Activated CD4-positive, alpha-beta T cell treated with anti-CD3 and anti-CD28 coated beads, Interleukin-2, amount 10 ng/mL, durations not matched to agents 7 days and 5 days (primary cell): Measurements from ENCODE around the gene ZNF692. TPM values are rescaled to one million over a fixed set of nuclear protein-coding genes. Genes with fewer than 3 reads are reported as not detected.

Experiments
- CTCF ChIA-PET: fragments of 350-600 bp; sonication (Branson Sonifier 250); formaldehyde crosslinking; loops from one replicate; lab custom pipeline; 2021; ENCODE audit warnings: antibody characterized with exemption; lab: Charles Lee
- POLR2A ChIA-PET: fragments of 350-600 bp; sonication (Branson Sonifier 250); formaldehyde crosslinking; loops from one replicate; lab custom pipeline; 2021; ENCODE audit warnings: antibody characterized with exemption; lab: Charles Lee
- DNase-seq: peaks from one replicate; pipeline ENCODE4 v3.0.0-alpha.2; 2020
- H3K27ac Mint-ChIP-seq: one replicate; pipeline ENCODE4 v1.8.0; 2021; ENCODE audit warnings: mild to moderate bottlenecking, moderate library complexity, mixed read lengths
- H3K27me3 Mint-ChIP-seq: one replicate; pipeline ENCODE4 v1.8.0; 2021; ENCODE audit warnings: mixed read lengths
- H3K36me3 Mint-ChIP-seq: one replicate; pipeline ENCODE4 v1.8.0; 2021; ENCODE audit warnings: low read depth, mixed read lengths
- H3K4me1 Mint-ChIP-seq: one replicate; pipeline ENCODE4 v1.8.0; 2021; ENCODE audit warnings: mixed read lengths
- H3K4me3 Mint-ChIP-seq: one replicate; pipeline ENCODE4 v1.8.0; 2021; ENCODE audit warnings: mild to moderate bottlenecking, moderate library complexity, mixed read lengths
- H3K9me3 Mint-ChIP-seq: one replicate; pipeline ENCODE4 v1.8.0; 2021; ENCODE audit warnings: mixed read lengths
- total RNA-seq, 2 experiments: library from RNA; stranded (reverse); gene quantifications; one replicate each; pipeline ENCODE4 v1.2.3, GENCODE V29; 2021

Gene ZNF692
- total RNA-seq, 2 experiments from 2014 or later: 55.5 to 57.6 TPM

DNA sequence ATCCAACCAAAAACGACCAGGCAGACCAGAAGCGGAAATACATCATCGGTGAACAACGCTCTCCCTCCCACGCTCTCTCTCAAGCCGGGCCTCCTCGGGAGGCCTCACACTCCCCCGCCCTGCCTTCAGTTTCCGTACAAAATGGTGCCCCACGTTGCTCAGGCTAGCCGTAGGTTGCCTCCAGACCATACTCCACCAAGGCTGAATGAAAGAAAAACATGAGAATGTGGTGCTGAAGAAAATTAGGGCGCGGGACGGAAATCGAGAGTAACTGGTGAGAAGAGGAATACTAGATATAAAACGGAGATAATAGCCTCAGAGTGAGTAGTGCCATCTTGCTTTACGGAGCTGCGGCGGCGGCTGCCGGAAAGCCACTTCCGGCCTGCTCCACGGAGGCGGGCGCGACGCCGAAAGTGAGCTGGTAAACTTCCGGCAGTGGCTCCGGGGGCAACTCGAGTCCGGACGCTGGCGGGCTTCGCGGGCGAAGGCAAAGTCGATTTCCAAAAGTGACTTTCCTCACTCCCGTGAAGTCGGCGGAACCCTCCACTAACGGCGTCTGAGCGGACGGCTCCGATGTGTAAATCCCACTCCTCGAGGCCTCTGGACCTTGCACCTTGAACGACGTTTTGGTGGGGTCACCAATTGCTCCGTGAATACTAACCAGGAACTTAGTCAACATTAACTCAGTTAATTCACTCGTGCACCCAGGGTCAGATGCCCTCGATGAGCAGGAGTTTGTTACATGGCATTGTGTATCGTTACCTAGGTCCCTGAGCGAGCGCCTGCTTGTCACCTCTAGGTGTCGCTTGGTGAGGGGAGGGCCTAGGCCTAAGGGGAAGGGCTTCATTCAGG lies 32.8 kb downstream of the ZNF692 start, which contains the start of gene SH3BP5L:
Gene SH3BP5L (minus strand): TSS at position 7 of the 852 bp plus-strand sequence. CDS start 980 bp downstream, outside the sequence.
- CTCF ChIA-PET: interaction anchor here (0.7 to 3.6 kb wide), 10 partner anchors 8 to 80 kb away, joined by 3 to 41 read pairs (median 4); partner anchors contain the start of genes PGBD2, ZNF672 and ZNF692
- peak; percentile 94 for DNase-seq
- Mint-ChIP-seq H3K36me3 (peaks cover 17% of the 10 kb centered on the region), H3K27ac (peak within 1 kb of the TSS; percentile 98), H3K4me1 (peaks cover 48% of the 10 kb centered on the region), H3K9me3 (no peaks in the 10 kb centered on the region), H3K4me3 (peak within 1 kb of the TSS; percentile 90), H3K27me3 (peaks cover 2% of the 10 kb centered on the region)
- POLR2A ChIA-PET: interaction anchor here (2.0 kb wide), 1 partner anchor 12 kb away, joined by 6 read pairs; the partner anchor contains the start of gene ZNF672

DNA sequence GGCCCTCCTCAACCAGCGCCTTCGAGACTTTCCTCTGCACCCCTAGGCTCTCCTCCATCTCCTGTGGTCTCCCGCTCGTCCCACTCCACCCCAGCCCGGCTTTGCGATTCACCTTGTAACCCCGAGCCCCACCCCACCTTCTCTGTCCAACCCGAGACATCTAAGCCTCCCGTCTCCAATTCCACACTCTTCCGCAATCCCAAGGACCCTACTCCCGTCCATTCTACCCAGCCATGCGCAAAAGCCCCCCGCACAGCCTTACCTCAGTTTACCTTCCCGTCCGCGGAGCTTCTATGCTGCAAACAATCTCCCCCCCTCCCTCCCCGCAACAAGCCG lies 33.3 kb downstream of the ZNF692 start:
- H3K27ac Mint-ChIP-seq: peak overlapping the region; percentile 98
- POLR2A ChIA-PET: interaction anchor here (2.0 kb wide), 1 partner anchor 13 kb away, joined by 6 read pairs; the partner anchor contains the start of gene ZNF672
- H3K9me3 Mint-ChIP-seq: no peaks in the 10 kb centered on the region
- H3K4me3 Mint-ChIP-seq: peak overlapping the region; percentile 90
- H3K27me3 Mint-ChIP-seq: no peaks in the 10 kb centered on the region
- CTCF ChIA-PET: interaction anchor here (0.7 to 3.6 kb wide), 11 partner anchors 9 to 81 kb away, joined by 3 to 41 read pairs (median 3); partner anchors contain the start of genes PGBD2, ZNF672 and ZNF692
- no peak for DNase-seq
- peaks cover 17% of the 10 kb centered on the region for H3K36me3 Mint-ChIP-seq
- H3K4me1 Mint-ChIP-seq: peaks cover 53% of the 10 kb centered on the region

DNA sequence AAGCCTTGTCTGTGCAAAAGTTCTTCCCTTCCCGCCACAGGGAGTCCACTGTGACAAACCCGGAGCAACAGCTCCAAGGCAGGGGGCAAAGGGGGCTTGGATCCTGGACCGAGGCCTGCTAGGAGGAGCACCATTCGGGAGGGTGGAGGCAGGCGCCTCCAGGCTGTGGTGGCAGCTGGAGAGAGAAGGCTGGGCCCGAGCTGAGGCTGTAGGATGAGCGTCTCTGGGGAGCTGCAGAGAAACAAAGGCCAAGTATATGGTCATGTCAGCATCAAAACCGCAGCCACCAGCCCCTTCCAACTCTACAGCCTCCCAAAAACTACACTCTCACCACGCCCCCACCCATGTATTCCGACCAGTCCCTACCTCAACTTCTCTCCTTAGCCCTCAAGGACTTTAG lies 33.7 kb downstream of the ZNF692 start:
- H3K27ac Mint-ChIP-seq: peak overlapping the region; percentile 98
- POLR2A ChIA-PET: interaction anchor here (2.0 kb wide), 1 partner anchor 13 kb away, joined by 6 read pairs; the partner anchor contains the start of gene ZNF672
- CTCF ChIA-PET: interaction anchor here (1.3 to 3.6 kb wide), 5 partner anchors 9 to 34 kb away, joined by 3 to 41 read pairs (median 6); partner anchors contain the start of genes ZNF672 and ZNF692
- peaks cover 56% of the 10 kb centered on the region for H3K4me1 Mint-ChIP-seq
- H3K4me3 Mint-ChIP-seq: peak overlapping the region; percentile 90
- peaks cover 19% of the 10 kb centered on the region for H3K36me3 Mint-ChIP-seq
- H3K27me3 Mint-ChIP-seq: no peaks in the 10 kb centered on the region
- no peak for DNase-seq
- H3K9me3 Mint-ChIP-seq: no peaks in the 10 kb centered on the region

DNA sequence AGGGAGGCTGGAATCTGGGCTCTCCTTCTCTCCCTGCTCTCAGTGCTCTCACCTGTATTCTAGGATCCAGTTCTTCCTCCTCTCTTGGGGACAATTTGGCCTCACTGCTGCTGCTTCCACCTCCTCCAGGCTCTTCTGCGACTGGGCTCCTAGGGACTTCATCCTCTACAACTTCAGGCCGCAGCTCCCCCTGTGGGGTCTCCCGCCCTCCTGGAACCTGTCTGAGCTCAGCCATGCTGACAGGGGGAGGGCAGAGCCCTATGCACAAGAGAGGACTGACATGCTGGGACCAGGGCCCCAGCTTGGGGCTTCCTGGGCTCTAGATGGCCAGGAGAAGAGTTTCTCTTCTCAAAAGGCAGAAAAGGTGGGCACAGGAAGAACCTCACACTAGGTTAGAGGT lies 34.2 kb downstream of the ZNF692 start:
- H3K9me3 Mint-ChIP-seq: no peaks in the 10 kb centered on the region
- ChIA-PET POLR2A (interaction anchor here (2.0 kb wide), 1 partner anchor 14 kb away, joined by 6 read pairs; the partner anchor contains the start of gene ZNF672), CTCF (interaction anchor here (1.3 to 3.6 kb wide), 4 partner anchors 11 to 34 kb away, joined by 3 to 41 read pairs (median 6); partner anchors contain the start of genes ZNF672 and ZNF692)
- H3K4me3 Mint-ChIP-seq: peak overlapping the region; percentile 90
- peak overlapping the region; percentile 98 for H3K27ac Mint-ChIP-seq
- no peaks in the 10 kb centered on the region for H3K27me3 Mint-ChIP-seq
- H3K36me3 Mint-ChIP-seq: peaks cover 21% of the 10 kb centered on the region
- no peak for DNase-seq
- H3K4me1 Mint-ChIP-seq: peaks cover 59% of the 10 kb centered on the region

DNA sequence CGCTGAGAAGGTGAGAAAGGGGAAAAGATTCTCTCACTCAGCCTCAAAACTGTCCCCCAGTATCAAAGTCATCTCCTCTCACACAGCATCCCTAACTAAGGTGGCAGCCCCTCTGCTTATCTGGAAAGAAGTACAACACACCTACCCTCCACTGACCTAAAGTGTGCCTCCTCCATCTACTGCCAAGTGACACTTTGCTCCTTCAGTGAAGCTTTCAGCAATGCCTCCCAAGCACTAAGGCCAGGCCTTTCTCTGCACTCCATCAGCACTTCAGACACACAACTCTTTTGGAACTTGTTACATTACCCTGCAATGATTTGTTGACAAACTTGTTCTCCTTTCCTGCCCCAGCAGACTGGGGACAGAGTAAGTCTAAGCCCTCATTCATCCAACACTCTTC lies 34.6 kb downstream of the ZNF692 start:
- Mint-ChIP-seq H3K36me3 (peaks cover 22% of the 10 kb centered on the region), H3K27ac (peak overlapping the region; percentile 98), H3K4me3 (peak overlapping the region; percentile 90), H3K27me3 (no peaks in the 10 kb centered on the region), H3K9me3 (no peaks in the 10 kb centered on the region), H3K4me1 (peaks cover 60% of the 10 kb centered on the region)
- ChIA-PET CTCF (interaction anchor here (1.3 to 3.6 kb wide), 2 partner anchors 14 to 34 kb away, joined by 3 to 41 read pairs; partner anchors contain the start of genes ZNF672 and ZNF692), POLR2A (interaction anchor here (2.0 kb wide), 1 partner anchor 14 kb away, joined by 6 read pairs; the partner anchor contains the start of gene ZNF672)
- DNase-seq: no peak

DNA sequence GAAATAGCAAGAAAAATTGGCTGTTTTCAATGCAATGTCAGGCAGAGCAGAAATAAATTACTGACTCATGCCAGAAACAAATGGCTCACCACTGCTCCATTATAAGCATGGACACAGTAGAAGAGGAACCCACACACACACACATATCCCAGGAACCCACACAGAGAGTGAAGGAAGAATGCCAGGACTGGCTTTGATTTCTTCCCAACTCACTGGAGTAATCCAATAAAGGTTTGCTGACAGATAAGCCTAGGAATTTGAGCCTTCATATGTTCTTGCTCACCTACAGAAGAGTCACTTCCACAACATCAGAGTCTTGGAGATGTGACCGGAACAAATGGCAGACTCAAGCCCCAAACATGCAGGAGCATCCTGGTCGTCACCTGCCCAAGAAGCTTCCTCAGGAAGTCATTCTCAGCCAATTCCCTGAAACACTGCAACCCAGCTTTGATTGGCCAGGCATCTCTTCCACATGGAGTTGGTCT lies 35.3 kb downstream of the ZNF692 start:
- Mint-ChIP-seq H3K4me1 (peaks cover 67% of the 10 kb centered on the region), H3K9me3 (no peaks in the 10 kb centered on the region), H3K4me3 (peak overlapping the region; percentile 90), H3K27me3 (no peaks in the 10 kb centered on the region), H3K27ac (peak overlapping the region; percentile 98), H3K36me3 (peaks cover 27% of the 10 kb centered on the region)
- CTCF ChIA-PET: interaction anchor here (1.9 kb wide), 1 partner anchor 10 kb away, joined by 6 read pairs; no protein-coding TSS in a partner anchor
- no peak for DNase-seq
- POLR2A ChIA-PET: no interaction called here

DNA sequence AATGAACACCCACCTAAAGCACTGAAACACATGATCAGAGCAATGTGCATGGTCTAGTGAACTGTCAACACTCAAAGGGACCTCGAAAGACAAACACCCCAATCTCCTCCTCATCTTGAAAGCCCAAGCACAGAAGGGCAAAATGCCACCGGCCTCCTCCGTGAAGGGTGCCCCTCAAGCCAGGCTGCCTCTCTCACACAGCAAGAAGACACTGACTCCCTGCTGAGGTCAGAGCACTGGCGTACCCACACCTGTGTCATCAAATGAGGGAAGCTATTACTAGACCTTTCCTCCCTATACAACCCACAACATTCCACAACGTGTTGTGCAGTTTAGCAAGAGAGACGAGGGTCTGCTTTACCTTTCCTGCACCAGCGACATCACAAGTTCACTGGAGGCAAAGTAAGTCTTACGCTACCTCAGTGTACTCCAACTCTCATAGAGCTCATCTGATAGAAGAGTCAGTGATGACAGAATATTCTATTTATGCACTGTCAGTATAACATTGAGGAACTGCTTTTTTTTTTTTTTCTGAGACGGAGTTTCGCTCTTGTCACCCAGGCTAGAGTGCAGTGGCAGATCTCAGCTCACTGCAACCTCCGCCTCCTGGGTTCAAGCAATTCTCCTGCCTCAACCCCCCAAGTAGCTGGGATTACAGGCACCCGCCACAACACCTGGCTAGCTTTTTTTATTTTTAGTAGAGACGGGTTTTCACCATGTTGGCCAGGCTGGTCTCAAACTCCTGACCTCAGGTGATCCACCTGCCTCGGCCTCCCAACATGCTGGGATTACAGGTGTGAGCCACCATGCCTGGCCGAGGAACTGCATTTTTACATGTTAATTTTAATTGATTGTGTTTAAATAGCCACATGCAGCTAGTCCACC lies 36.5 kb downstream of the ZNF692 start:
- H3K4me1 Mint-ChIP-seq: peaks cover 75% of the 10 kb centered on the region
- POLR2A ChIA-PET: interaction anchor here (0.6 kb wide), 1 partner anchor 51 kb away, joined by 4 read pairs; no protein-coding TSS in a partner anchor
- H3K27me3 Mint-ChIP-seq: no peaks in the 10 kb centered on the region
- no peak overlapping the region for H3K27ac Mint-ChIP-seq
- no peak overlapping the region for H3K4me3 Mint-ChIP-seq
- CTCF ChIA-PET: interaction anchor here (1.1 to 1.9 kb wide), 2 partner anchors 8 to 9 kb away, joined by 3 to 6 read pairs; no protein-coding TSS in a partner anchor
- H3K9me3 Mint-ChIP-seq: no peaks in the 10 kb centered on the region
- peaks cover 30% of the 10 kb centered on the region for H3K36me3 Mint-ChIP-seq
- DNase-seq: no peak

DNA sequence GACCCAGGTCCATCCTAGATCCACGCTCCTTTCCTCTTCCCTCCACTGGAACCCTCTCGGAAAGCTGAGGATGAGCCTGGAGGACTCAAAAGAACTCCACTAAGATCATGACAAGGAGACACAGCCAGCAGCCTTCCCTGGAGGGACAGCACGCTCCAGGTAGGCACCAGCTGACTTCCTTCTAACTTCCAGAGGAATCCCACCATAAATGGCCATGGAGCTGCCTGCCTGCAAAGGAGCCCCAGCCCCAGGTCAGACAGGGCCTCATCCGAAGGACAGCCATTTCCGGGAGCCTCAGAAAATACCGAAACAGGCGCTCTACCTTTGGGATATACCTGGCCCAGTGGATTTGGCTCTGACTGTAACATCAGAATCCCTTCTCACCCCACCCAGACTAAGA lies 37.2 kb downstream of the ZNF692 start:
- POLR2A ChIA-PET: no interaction called here
- no peak overlapping the region for H3K27ac Mint-ChIP-seq

GRCh38 chr1:248821101-248821500 lies 37.8 kb downstream of the ZNF692 start:
- Mint-ChIP-seq H3K9me3 (no peaks in the 10 kb centered on the region), H3K4me3 (no peak overlapping the region), H3K27me3 (no peaks in the 10 kb centered on the region), H3K27ac (no peak overlapping the region), H3K36me3 (peaks cover 36% of the 10 kb centered on the region), H3K4me1 (peaks cover 80% of the 10 kb centered on the region)
- ChIA-PET CTCF (interaction anchor here (1.6 kb wide), 1 partner anchor 14 kb away, joined by 4 read pairs; no protein-coding TSS in a partner anchor), POLR2A (no interaction called here)
- DNase-seq: no peak

More for the DNA sequence above, 37.2 kb downstream of the ZNF692 start:
- H3K27me3 Mint-ChIP-seq: no peaks in the 10 kb centered on the region
- peaks cover 76% of the 10 kb centered on the region for H3K4me1 Mint-ChIP-seq
- no peaks in the 10 kb centered on the region for H3K9me3 Mint-ChIP-seq
- CTCF ChIA-PET: interaction anchor here (1.1 kb wide), 1 partner anchor 9 kb away, joined by 3 read pairs; no protein-coding TSS in a partner anchor
- no peak for DNase-seq
- peaks cover 33% of the 10 kb centered on the region for H3K36me3 Mint-ChIP-seq
- no peak overlapping the region for H3K4me3 Mint-ChIP-seq

DNA sequence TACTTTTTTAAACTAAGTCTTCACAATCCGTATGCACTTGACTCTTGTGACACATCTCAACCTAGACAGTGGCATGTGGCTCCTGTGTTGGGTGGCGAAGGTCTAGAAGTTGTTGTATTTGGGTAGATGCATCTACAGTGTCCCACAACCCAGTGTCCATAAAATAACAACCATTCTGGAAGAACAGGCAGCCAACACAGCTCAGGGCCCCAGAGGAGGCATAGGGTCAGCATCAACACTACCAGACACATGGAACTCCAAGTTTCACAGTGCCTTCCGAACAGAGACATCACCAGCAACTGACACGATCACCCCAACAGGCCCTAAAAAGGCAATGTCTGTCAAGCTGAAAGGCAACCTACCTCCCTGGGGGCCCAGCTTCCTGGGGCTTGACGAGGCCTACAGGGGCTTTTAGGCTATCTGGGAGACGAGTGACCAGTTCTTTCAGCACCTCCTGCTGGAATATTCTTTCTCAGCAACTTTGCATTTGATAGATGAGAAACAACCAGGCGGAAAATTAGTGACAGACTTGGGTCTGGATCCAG lies 38.8 kb downstream of the ZNF692 start:
- ChIA-PET CTCF (interaction anchor here (0.6 to 1.6 kb wide), 3 partner anchors 13 to 71 kb away, joined by 3 to 5 read pairs (median 4); no protein-coding TSS in a partner anchor), POLR2A (no interaction called here)
- no peak overlapping the region for H3K27ac Mint-ChIP-seq
- no peak overlapping the region for H3K4me3 Mint-ChIP-seq
- H3K27me3 Mint-ChIP-seq: no peaks in the 10 kb centered on the region
- peaks cover 44% of the 10 kb centered on the region for H3K36me3 Mint-ChIP-seq
- peaks cover 85% of the 10 kb centered on the region for H3K4me1 Mint-ChIP-seq
- DNase-seq: no peak
- no peaks in the 10 kb centered on the region for H3K9me3 Mint-ChIP-seq
